ENCODE results near the gene PC.

The PC gene

DNA sequence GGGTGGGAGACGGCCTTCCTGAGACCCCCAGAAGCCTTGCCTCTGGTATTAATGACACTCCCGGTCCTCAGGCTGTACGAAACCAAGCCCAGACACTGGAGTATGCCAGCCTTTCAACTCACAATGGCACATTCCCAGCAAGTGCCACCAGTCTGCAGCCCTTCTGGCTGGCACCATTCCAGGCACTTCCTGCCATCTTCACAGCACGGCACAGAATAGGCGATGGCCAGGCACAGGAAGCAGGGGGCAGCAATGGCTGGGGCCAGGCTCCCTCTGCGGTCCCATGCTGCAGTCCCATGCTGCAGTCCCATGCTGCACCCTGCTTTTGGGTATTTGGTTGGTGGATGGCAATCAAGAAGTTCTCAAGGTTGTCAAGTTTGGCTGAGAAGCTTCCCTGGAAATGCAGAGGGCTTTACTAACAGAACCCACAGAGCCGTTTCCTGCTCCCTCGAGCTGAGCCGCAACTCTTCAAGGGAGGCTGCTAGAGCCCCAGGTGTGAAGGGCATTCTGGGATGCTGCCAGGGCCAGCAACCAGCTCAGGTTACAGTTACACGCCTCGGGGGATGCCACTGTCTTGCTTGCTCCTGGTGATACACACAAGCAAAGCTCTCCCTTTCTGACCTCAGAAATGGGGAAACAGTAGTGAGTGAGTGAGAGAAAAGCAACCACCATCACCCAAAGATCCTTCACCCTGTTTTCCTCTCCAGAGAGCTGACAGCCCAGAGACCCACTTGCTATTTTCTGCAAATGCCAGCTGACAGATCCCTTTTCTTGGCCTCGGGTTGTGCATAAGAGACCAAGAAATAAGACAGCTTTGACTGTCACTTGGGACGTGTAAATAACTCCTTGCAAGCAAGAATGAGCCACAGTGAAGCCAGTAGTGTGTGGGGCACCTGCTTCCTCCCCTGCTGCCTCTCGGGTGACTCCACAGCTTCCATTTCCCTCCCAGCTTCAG, 77.4 kb downstream of the PC start:
- in situ Hi-C loops (cut with HindIII; ENCODE audit: low sequenced_read_pairs), result no loop called here
- DNase-seq (ENCODE audit: low read depth, low spot score), result no peak
- TF ChIP-seq, protein P1, sequence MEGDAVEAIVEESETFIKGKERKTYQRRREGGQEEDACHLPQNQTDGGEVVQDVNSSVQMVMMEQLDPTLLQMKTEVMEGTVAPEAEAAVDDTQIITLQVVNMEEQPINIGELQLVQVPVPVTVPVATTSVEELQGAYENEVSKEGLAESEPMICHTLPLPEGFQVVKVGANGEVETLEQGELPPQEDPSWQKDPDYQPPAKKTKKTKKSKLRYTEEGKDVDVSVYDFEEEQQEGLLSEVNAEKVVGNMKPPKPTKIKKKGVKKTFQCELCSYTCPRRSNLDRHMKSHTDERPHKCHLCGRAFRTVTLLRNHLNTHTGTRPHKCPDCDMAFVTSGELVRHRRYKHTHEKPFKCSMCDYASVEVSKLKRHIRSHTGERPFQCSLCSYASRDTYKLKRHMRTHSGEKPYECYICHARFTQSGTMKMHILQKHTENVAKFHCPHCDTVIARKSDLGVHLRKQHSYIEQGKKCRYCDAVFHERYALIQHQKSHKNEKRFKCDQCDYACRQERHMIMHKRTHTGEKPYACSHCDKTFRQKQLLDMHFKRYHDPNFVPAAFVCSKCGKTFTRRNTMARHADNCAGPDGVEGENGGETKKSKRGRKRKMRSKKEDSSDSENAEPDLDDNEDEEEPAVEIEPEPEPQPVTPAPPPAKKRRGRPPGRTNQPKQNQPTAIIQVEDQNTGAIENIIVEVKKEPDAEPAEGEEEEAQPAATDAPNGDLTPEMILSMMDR (IDR thresholded peaks at IDR 0.05; ENCODE audit: low read depth, low read length), result no peak
- no peak overlapping the region for H3K4me3 ChIP-seq (ENCODE audit: low read depth, low read length)

DNA sequence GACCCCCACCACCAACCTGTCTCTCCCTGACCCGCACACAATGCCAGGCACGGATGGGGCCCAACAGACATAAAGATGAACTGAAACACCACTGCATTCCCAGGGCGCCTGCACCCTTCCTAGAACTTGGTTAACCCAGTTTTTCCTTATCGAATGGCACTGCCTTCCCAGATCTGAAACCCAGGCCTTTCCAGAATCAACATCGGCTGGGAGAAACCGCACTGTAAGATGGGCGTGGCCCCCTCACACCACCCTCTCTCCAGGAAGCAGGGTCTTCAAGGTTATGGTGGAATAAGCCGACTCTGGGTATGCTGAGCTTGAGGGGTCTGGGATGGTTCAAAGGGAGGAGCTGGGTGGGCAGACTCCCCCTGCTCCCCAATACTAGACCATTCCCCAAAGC, 78.2 kb downstream of the PC start:
- in situ Hi-C loops (cut with HindIII; ENCODE audit: low sequenced_read_pairs), result no loop called here
- TF ChIP-seq, protein P1 (IDR thresholded peaks at IDR 0.05; ENCODE audit: low read depth, low read length), result no peak
- DNase-seq (ENCODE audit: low read depth, low spot score), result no peak
- H3K4me3 ChIP-seq (ENCODE audit: low read depth, low read length), result no peak overlapping the region

DNA sequence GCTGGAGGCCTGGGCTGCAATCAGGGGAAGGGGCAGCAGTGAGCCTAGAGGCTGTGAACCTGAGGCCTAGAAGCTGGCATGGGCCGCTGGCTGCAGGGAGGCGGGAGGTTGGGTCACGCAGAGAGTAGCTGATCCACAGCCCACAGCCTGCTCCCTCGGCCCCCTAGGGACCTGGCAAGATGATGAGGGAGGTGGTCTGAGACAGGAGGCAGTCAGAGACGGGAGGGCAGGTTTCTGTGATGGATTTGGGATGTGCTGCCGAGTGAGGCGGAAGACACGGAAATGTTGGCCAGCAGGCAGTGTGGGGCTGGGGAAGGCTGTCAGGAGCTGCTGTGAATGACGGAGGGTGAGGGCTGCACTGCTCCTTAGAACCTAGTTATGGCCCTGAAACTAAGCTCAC, 78.6 kb downstream of the PC start:
- TF ChIP-seq, protein P1 (IDR thresholded peaks at IDR 0.05; ENCODE audit: low read depth, low read length), result no peak
- no peak overlapping the region for H3K4me3 ChIP-seq (ENCODE audit: low read depth, low read length)
- in situ Hi-C loops (cut with HindIII; ENCODE audit: low sequenced_read_pairs), result no loop called here

DNA sequence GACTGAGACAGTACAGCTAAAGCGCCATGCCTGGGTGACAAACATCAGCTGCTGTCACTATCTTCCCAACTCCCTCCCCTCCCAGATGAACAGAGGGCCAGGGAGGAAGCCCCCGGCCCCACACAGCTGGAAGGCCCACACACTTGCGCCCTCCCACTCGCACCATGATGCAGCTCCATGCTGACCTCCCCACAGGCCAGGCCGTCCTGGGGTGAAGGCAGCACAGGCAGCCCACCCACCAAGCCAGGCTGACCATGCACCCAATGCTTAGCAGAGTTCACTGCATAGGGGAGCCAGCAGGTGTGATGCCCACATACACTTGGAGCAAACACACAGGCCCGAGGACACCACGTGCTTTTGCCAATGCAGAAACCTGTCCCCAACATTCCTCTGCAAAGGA, 79.2 kb downstream of the PC start:
- H3K4me3 ChIP-seq (ENCODE audit: low read depth, low read length), result no peak overlapping the region
- TF ChIP-seq, protein P1 (IDR thresholded peaks at IDR 0.05; ENCODE audit: low read depth, low read length), result no peak
- DNase-seq (ENCODE audit: low read depth, low spot score), result no peak
- in situ Hi-C loops (cut with HindIII; ENCODE audit: low sequenced_read_pairs), result no loop called here

More for the DNA sequence above, 78.6 kb downstream of the PC start:
- no peak for DNase-seq (ENCODE audit: low read depth, low spot score)

DNA sequence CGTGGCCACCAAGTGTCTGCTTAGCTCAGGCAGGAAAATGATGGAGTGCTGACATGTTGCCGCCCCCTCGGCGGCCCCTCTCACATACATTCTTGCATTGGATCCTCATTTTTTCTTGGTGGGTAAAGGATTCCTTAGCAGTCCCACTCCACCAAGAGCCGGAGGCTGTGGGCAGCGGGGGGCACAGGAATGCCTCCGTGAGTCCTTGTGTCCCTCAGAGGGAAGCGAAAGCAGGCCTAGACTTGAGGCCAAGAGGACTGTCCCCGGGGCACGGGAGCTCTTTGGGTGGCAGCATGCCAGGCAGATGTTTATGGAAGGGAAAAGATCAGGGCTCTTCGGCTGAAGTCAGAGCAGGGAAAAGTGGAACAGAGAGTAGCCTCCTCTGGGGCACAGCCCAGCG, 79.7 kb downstream of the PC start:
- no peak for DNase-seq (ENCODE audit: low read depth, low spot score)
- in situ Hi-C loops (cut with HindIII; ENCODE audit: low sequenced_read_pairs), result no loop called here
- no peak overlapping the region for H3K4me3 ChIP-seq (ENCODE audit: low read depth, low read length)
- TF ChIP-seq, protein P1 (IDR thresholded peaks at IDR 0.05; ENCODE audit: low read depth, low read length), result no peak

DNA sequence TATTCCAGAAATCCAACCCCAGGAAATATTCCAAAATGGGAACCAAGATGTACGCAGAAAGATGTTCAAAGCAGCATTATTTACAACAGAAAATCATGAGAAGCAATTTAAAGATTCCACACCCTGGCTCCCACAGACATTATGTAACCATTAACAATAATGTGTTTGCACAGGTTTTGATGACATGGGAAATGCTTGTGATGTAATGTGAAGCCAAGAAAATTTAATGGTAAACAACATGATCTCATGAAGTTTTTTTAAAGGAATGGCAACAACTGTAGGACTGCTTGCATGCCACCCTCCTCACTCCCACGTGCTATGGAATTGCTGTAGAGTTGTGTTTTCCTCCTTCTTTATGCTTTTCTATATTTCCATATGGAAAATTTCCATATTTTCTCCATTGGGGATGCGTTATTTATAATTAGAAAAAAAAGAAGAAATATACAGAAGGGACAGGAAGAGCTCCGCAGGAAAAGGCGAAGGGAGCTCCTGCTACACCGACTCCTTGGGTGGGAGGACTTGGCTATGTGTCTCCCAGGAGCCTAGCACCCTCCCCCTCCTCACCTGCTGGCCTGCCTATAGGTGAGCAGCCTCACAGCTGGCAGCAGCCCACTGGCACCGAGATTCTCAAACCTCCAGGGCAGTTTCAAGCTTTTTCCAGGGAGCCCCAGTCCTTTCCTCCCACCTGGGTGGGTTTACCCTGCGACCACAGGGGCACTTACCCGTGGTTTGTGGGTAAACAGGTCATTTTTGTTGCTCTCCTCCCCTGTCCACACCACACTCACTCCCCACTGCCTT, 80.4 kb downstream of the PC start:
- TF ChIP-seq, protein P1 (IDR thresholded peaks at IDR 0.05; ENCODE audit: low read depth, low read length), result no peak
- no peak overlapping the region for H3K4me3 ChIP-seq (ENCODE audit: low read depth, low read length)
- DNase-seq (ENCODE audit: low read depth, low spot score), result no peak
- in situ Hi-C loops (cut with HindIII; ENCODE audit: low sequenced_read_pairs), result no loop called here
